Stimulated activated naive B cell treated with anti-CD40 and anti-IgM and Interleukin-4, amounts not matched to agents 10 μg/mL and 1 μg/mL and 100 μg/mL, for 72 hours (primary cell): ENCODE measurements around the gene RAB8B.
"Not testable (repeated sequence)": the region's sequence is repeated elsewhere in the genome, so short reads cannot be mapped to it uniquely, and the experiment has no call there.

Experiments
- ATAC-seq, 2 donors: fragments of 150-1000 bp; cut with Tn5 transposase; replicated peaks; 2 replicates each; pipeline ENCODE4 v1.10.0; 2021; ENCODE audit warnings: moderate library complexity in 1 of 2
- DNase-seq: peaks from one replicate; pipeline ENCODE4 v3.0.0; 2021
- H3K27ac Mint-ChIP-seq: one replicate; pipeline ENCODE4 v1.8.0; 2022; ENCODE audit warnings: mild to moderate bottlenecking, mixed read lengths
- H3K27me3 Mint-ChIP-seq, 2 donors: one replicate each; pipeline ENCODE4 v1.8.0; 2022; ENCODE audit warnings: mixed read lengths in 2 of 2
- H3K36me3 Mint-ChIP-seq, 2 donors: one replicate each; pipeline ENCODE4 v1.8.0; 2022; ENCODE audit warnings: mixed read lengths in 2 of 2, mild to moderate bottlenecking in 1 of 2
- H3K4me1 Mint-ChIP-seq, 2 donors: one replicate each; pipeline ENCODE4 v1.8.0; 2022; ENCODE audit warnings: mixed read lengths in 2 of 2, mild to moderate bottlenecking in 1 of 2
- H3K4me3 Mint-ChIP-seq, 2 donors: one replicate each; pipeline ENCODE4 v1.8.0; 2022; ENCODE audit warnings: mild to moderate bottlenecking in 2 of 2, mixed read lengths in 2 of 2, moderate library complexity in 1 of 2
- H3K9me3 Mint-ChIP-seq, 2 donors: one replicate each; pipeline ENCODE4 v1.8.0; 2022; ENCODE audit warnings: mixed read lengths in 2 of 2, mild to moderate bottlenecking in 1 of 2

Gene RAB8B

GRCh38 chr15:63227689-63228088 lies 38.3 kb downstream of the RAB8B start:
- Mint-ChIP-seq H3K4me3 (no peak overlapping the region), H3K36me3 (peaks cover 14 to 22% of the 10 kb centered on the region in 2 donors), H3K27me3 (no peaks in the 10 kb centered on the region), H3K9me3 (no peaks in the 10 kb centered on the region), H3K4me1 (peaks cover 16 to 57% of the 10 kb centered on the region in 2 donors), H3K27ac (peak overlapping the region; percentile 60)
- ATAC-seq (no peak), DNase-seq (no peak)

GRCh38 chr15:63231206-63231605 lies 41.8 kb downstream of the RAB8B start:
- peaks cover 30 to 79% of the 10 kb centered on the region in 2 donors for H3K4me1 Mint-ChIP-seq
- H3K27ac Mint-ChIP-seq: no peak overlapping the region
- H3K36me3 Mint-ChIP-seq: peaks cover 15 to 26% of the 10 kb centered on the region in 2 donors
- DNase-seq (no peak), ATAC-seq (no peak)
- H3K27me3 Mint-ChIP-seq: no peaks in the 10 kb centered on the region
- no peaks in the 10 kb centered on the region for H3K9me3 Mint-ChIP-seq
- H3K4me3 Mint-ChIP-seq: no peak overlapping the region

GRCh38 chr15:63231706-63232105 lies 42.3 kb downstream of the RAB8B start:
- no peaks in the 10 kb centered on the region for H3K27me3 Mint-ChIP-seq
- ATAC-seq: no peak
- H3K9me3 Mint-ChIP-seq: no peaks in the 10 kb centered on the region
- no peak overlapping the region for H3K4me3 Mint-ChIP-seq
- H3K36me3 Mint-ChIP-seq: peaks cover 12 to 22% of the 10 kb centered on the region in 2 donors
- H3K4me1 Mint-ChIP-seq: peaks cover 28 to 79% of the 10 kb centered on the region in 2 donors
- H3K27ac Mint-ChIP-seq: peak overlapping the region; percentile 20
- DNase-seq: no peak

- Mint-ChIP-seq H3K27ac (peak overlapping the region; percentile 37), H3K9me3 (no peaks in the 10 kb centered on the region), H3K36me3 (peaks cover 16 to 26% of the 10 kb centered on the region in 2 donors), H3K4me3 (peak overlapping the region in 1 of 2 donors; percentile 25), H3K27me3 (no peaks in the 10 kb centered on the region), H3K4me1 (peaks cover 32 to 80% of the 10 kb centered on the region in 2 donors)
- DNase-seq (no peak), ATAC-seq (peak; percentile 71 to 79)
Observed at GRCh38 chr15:63232405-63232804, 43.0 kb downstream of the RAB8B start.

GRCh38 chr15:63232943-63233342 lies 43.5 kb downstream of the RAB8B start:
- peak overlapping the region in 1 of 2 donors; percentile 25 for H3K4me3 Mint-ChIP-seq
- H3K27me3 Mint-ChIP-seq: no peaks in the 10 kb centered on the region
- peak overlapping the region; percentile 62 for H3K27ac Mint-ChIP-seq
- H3K4me1 Mint-ChIP-seq: peaks cover 33 to 81% of the 10 kb centered on the region in 2 donors
- DNase-seq: no peak
- H3K9me3 Mint-ChIP-seq: no peaks in the 10 kb centered on the region
- H3K36me3 Mint-ChIP-seq: peaks cover 16 to 27% of the 10 kb centered on the region in 2 donors
- ATAC-seq: no peak

- Mint-ChIP-seq H3K27ac (peak overlapping the region; percentile 73), H3K4me3 (peak overlapping the region; percentile 14 to 69), H3K36me3 (peaks cover 15 to 29% of the 10 kb centered on the region in 2 donors), H3K9me3 (no peaks in the 10 kb centered on the region), H3K27me3 (no peaks in the 10 kb centered on the region), H3K4me1 (peaks cover 38 to 77% of the 10 kb centered on the region in 2 donors)
- ATAC-seq (peak; percentile 76 to 79), DNase-seq (no peak)
Observed at GRCh38 chr15:63233667-63234423, 44.4 kb downstream of the RAB8B start.

GRCh38 chr15:63234451-63234870 lies 45.1 kb downstream of the RAB8B start:
- Mint-ChIP-seq H3K27me3 (no peaks in the 10 kb centered on the region), H3K9me3 (no peaks in the 10 kb centered on the region), H3K4me3 (peak overlapping the region; percentile 14 to 69), H3K4me1 (peaks cover 37 to 73% of the 10 kb centered on the region in 2 donors), H3K36me3 (peaks cover 15 to 29% of the 10 kb centered on the region in 2 donors), H3K27ac (peak overlapping the region; percentile 73)
- DNase-seq (no peak), ATAC-seq (peak; percentile 45 to 46)

- ATAC-seq (no peak), DNase-seq (no peak)
- Mint-ChIP-seq H3K9me3 (no peaks in the 10 kb centered on the region), H3K27me3 (no peaks in the 10 kb centered on the region), H3K36me3 (peaks cover 19 to 34% of the 10 kb centered on the region in 2 donors), H3K4me3 (no peak overlapping the region), H3K4me1 (peaks cover 41 to 73% of the 10 kb centered on the region in 2 donors), H3K27ac (no peak overlapping the region)
Observed at GRCh38 chr15:63236272-63236671, 46.9 kb downstream of the RAB8B start.

- DNase-seq: not testable (repeated sequence)
Observed at GRCh38 chr15:63237086-63237485, 47.7 kb downstream of the RAB8B start.

GRCh38 chr15:63238171-63238570 lies 48.8 kb downstream of the RAB8B start:
- H3K4me1 Mint-ChIP-seq: peaks cover 45 to 75% of the 10 kb centered on the region in 2 donors
- no peak for DNase-seq
- no peak for ATAC-seq
- no peak overlapping the region for H3K4me3 Mint-ChIP-seq
- H3K9me3 Mint-ChIP-seq: no peaks in the 10 kb centered on the region
- no peaks in the 10 kb centered on the region for H3K27me3 Mint-ChIP-seq
- H3K36me3 Mint-ChIP-seq: peaks cover 30 to 50% of the 10 kb centered on the region in 2 donors
- no peak overlapping the region for H3K27ac Mint-ChIP-seq

More at GRCh38 chr15:63237086-63237485, 47.7 kb downstream of the RAB8B start:
- not testable (repeated sequence) for H3K4me3 Mint-ChIP-seq, H3K27ac Mint-ChIP-seq, ATAC-seq, H3K27me3 Mint-ChIP-seq, H3K9me3 Mint-ChIP-seq
- Mint-ChIP-seq H3K4me1 (peaks cover 42 to 72% of the 10 kb centered on the region in 2 donors), H3K36me3 (peaks cover 24 to 42% of the 10 kb centered on the region in 2 donors)

GRCh38 chr15:63238796-63239195 lies 49.4 kb downstream of the RAB8B start:
- H3K27me3 Mint-ChIP-seq: no peaks in the 10 kb centered on the region
- no peaks in the 10 kb centered on the region for H3K9me3 Mint-ChIP-seq
- no peak for DNase-seq
- peak overlapping the region; percentile 51 for H3K27ac Mint-ChIP-seq
- H3K36me3 Mint-ChIP-seq: peaks cover 36 to 56% of the 10 kb centered on the region in 2 donors
- no peak overlapping the region for H3K4me3 Mint-ChIP-seq
- ATAC-seq: peak; percentile 80 to 84
- peaks cover 48 to 75% of the 10 kb centered on the region in 2 donors for H3K4me1 Mint-ChIP-seq

- H3K27me3 Mint-ChIP-seq: no peaks in the 10 kb centered on the region
- peaks cover 38 to 59% of the 10 kb centered on the region in 2 donors for H3K36me3 Mint-ChIP-seq
- ATAC-seq (no peak), DNase-seq (no peak)
- H3K4me1 Mint-ChIP-seq: peaks cover 47 to 75% of the 10 kb centered on the region in 2 donors
- H3K4me3 Mint-ChIP-seq: no peak overlapping the region
- peak overlapping the region; percentile 3 for H3K27ac Mint-ChIP-seq
- H3K9me3 Mint-ChIP-seq: no peaks in the 10 kb centered on the region
Observed at GRCh38 chr15:63240109-63240508, 50.7 kb downstream of the RAB8B start.

GRCh38 chr15:63241316-63241715 lies 51.9 kb downstream of the RAB8B start:
- H3K4me1 Mint-ChIP-seq: peaks cover 43 to 68% of the 10 kb centered on the region in 2 donors
- H3K27ac Mint-ChIP-seq: peak overlapping the region; percentile 39
- peaks cover 45 to 55% of the 10 kb centered on the region in 2 donors for H3K36me3 Mint-ChIP-seq
- no peak overlapping the region for H3K4me3 Mint-ChIP-seq
- no peaks in the 10 kb centered on the region for H3K9me3 Mint-ChIP-seq
- ATAC-seq: no peak
- DNase-seq: no peak
- H3K27me3 Mint-ChIP-seq: no peaks in the 10 kb centered on the region

- ATAC-seq (no peak), DNase-seq (no peak)
- Mint-ChIP-seq H3K27ac (peak overlapping the region; percentile 37), H3K9me3 (no peaks in the 10 kb centered on the region), H3K4me3 (no peak overlapping the region), H3K4me1 (peaks cover 34 to 58% of the 10 kb centered on the region in 2 donors), H3K27me3 (no peaks in the 10 kb centered on the region), H3K36me3 (peaks cover 43 to 57% of the 10 kb centered on the region in 2 donors)
Observed at GRCh38 chr15:63243101-63243500, 53.7 kb downstream of the RAB8B start.

- Mint-ChIP-seq H3K27ac (peak overlapping the region; percentile 2), H3K4me1 (peaks cover 29 to 55% of the 10 kb centered on the region in 2 donors), H3K27me3 (no peaks in the 10 kb centered on the region), H3K36me3 (peaks cover 43 to 58% of the 10 kb centered on the region in 2 donors), H3K4me3 (no peak overlapping the region), H3K9me3 (no peaks in the 10 kb centered on the region)
- peak; percentile 90 to 92 for ATAC-seq
- DNase-seq: no peak
Observed at GRCh38 chr15:63243776-63244175, 54.4 kb downstream of the RAB8B start.
